ENCODE results near the gene ADGRG2.

- no peak for TF ChIP-seq CTCF (IDR thresholded peaks at IDR 0.05)
- no peak for TF ChIP-seq POLR2A (IDR thresholded peaks at IDR 0.05)
- TF ChIP-seq POLR2AphosphoS5 (IDR thresholded peaks at IDR 0.05) = no peak
Measured at GRCh38 chrX:18994713-18995112, 127.6 kb downstream of the ADGRG2 start.

Measured in breast epithelium (tissue), 3 donors.